ENCODE measurements around the gene DTNB. TPM values are rescaled to one million over a fixed set of nuclear protein-coding genes. Genes with fewer than 3 reads are reported as not detected.
"Not testable (repeated sequence)": the region's sequence is repeated elsewhere in the genome, so short reads cannot be mapped to it uniquely, and the experiment has no call there.

Gene DTNB
- total RNA-seq, result 28.8 and 28.9 TPM in 2 replicates

GRCh38 chr2:25673300-25674076 is at the start of gene DTNB:
TSS of gene DTNB (minus strand) at chr2:25673577. CDS start at chr2:25652660, 20,917 bp downstream.
- Mint-ChIP-seq H3K9me3 (no peaks in the 10 kb centered on the region), H3K27ac (peak within 1 kb of the TSS; percentile 82), H3K4me3 (peak within 1 kb of the TSS; percentile 83), H3K36me3 (ENCODE audit: low read depth) (peaks cover 1% of the 10 kb centered on the region), H3K27me3 (ENCODE audit: insufficient read depth) (peaks cover 26% of the 10 kb centered on the region), H3K4me1 (ENCODE audit: low read depth) (peaks cover 38% of the 10 kb centered on the region)
- intact Hi-C loops (cut with micrococcal nuclease), result loop anchor here (1.0 to 2.0 kb wide), 3 partner anchors 67 to 205 kb away; partner anchors contain the start of gene ASXL2
- peak; percentile 75 for DNase-seq (ENCODE audit: low spot score)

- Mint-ChIP-seq H3K27ac (no peak overlapping the region), H3K4me3 (no peak overlapping the region)
These were observed 48.8 kb upstream of the DTNB start for GRCh38 chr2:25722224-25722623.

GRCh38 chr2:25720575-25720974 is 47.2 kb upstream of the DTNB start:
- Mint-ChIP-seq H3K27ac (no peak overlapping the region), H3K4me1 (ENCODE audit: low read depth) (peaks cover 5% of the 10 kb centered on the region), H3K9me3 (no peaks in the 10 kb centered on the region), H3K27me3 (ENCODE audit: insufficient read depth) (peaks cover 2% of the 10 kb centered on the region), H3K36me3 (ENCODE audit: low read depth) (no peaks in the 10 kb centered on the region), H3K4me3 (no peak overlapping the region)
- intact Hi-C loops (cut with micrococcal nuclease), result no loop called here
- no peak for DNase-seq (ENCODE audit: low spot score)

More at GRCh38 chr2:25722224-25722623, 48.8 kb upstream of the DTNB start:
- Mint-ChIP-seq H3K36me3 (ENCODE audit: low read depth) (no peaks in the 10 kb centered on the region), H3K4me1 (ENCODE audit: low read depth) (peaks cover 5% of the 10 kb centered on the region), H3K27me3 (ENCODE audit: insufficient read depth) (peaks cover 2% of the 10 kb centered on the region), H3K9me3 (no peaks in the 10 kb centered on the region)
- intact Hi-C loops (cut with micrococcal nuclease), result no loop called here
- no peak for DNase-seq (ENCODE audit: low spot score)

GRCh38 chr2:25714740-25715139 is 41.4 kb upstream of the DTNB start:
- intact Hi-C loops (cut with micrococcal nuclease), result no loop called here
- peaks cover 14% of the 10 kb centered on the region for H3K27me3 Mint-ChIP-seq (ENCODE audit: insufficient read depth)
- H3K36me3 Mint-ChIP-seq (ENCODE audit: low read depth), result no peaks in the 10 kb centered on the region
- no peak overlapping the region for H3K27ac Mint-ChIP-seq
- H3K4me3 Mint-ChIP-seq, result no peak overlapping the region
- no peaks in the 10 kb centered on the region for H3K9me3 Mint-ChIP-seq
- no peak for DNase-seq (ENCODE audit: low spot score)
- peaks cover 22% of the 10 kb centered on the region for H3K4me1 Mint-ChIP-seq (ENCODE audit: low read depth)

- H3K4me3 Mint-ChIP-seq, result no peak overlapping the region
- peaks cover 25% of the 10 kb centered on the region for H3K4me1 Mint-ChIP-seq (ENCODE audit: low read depth)
- no peaks in the 10 kb centered on the region for H3K36me3 Mint-ChIP-seq (ENCODE audit: low read depth)
- no peak overlapping the region for H3K27ac Mint-ChIP-seq
- peaks cover 19% of the 10 kb centered on the region for H3K27me3 Mint-ChIP-seq (ENCODE audit: insufficient read depth)
- no peaks in the 10 kb centered on the region for H3K9me3 Mint-ChIP-seq
- no peak for DNase-seq (ENCODE audit: low spot score)
- intact Hi-C loops (cut with micrococcal nuclease), result no loop called here
These were observed 39.1 kb upstream of the DTNB start for GRCh38 chr2:25712455-25712854.

GRCh38 chr2:25711675-25712354 is 38.4 kb upstream of the DTNB start:
- no peak overlapping the region for H3K27ac Mint-ChIP-seq
- H3K4me3 Mint-ChIP-seq, result peak overlapping the region; percentile 19
- H3K36me3 Mint-ChIP-seq (ENCODE audit: low read depth), result no peaks in the 10 kb centered on the region
- H3K9me3 Mint-ChIP-seq, result no peaks in the 10 kb centered on the region
- no peak for DNase-seq (ENCODE audit: low spot score)
- intact Hi-C loops (cut with micrococcal nuclease), result no loop called here
- peaks cover 25% of the 10 kb centered on the region for H3K4me1 Mint-ChIP-seq (ENCODE audit: low read depth)
- peaks cover 19% of the 10 kb centered on the region for H3K27me3 Mint-ChIP-seq (ENCODE audit: insufficient read depth)

GRCh38 chr2:25710750-25711149 is 37.4 kb upstream of the DTNB start:
- H3K36me3 Mint-ChIP-seq (ENCODE audit: low read depth), result no peaks in the 10 kb centered on the region
- H3K27ac Mint-ChIP-seq, result no peak overlapping the region
- no peak overlapping the region for H3K4me3 Mint-ChIP-seq
- H3K9me3 Mint-ChIP-seq, result no peaks in the 10 kb centered on the region
- intact Hi-C loops (cut with micrococcal nuclease), result no loop called here
- peaks cover 19% of the 10 kb centered on the region for H3K27me3 Mint-ChIP-seq (ENCODE audit: insufficient read depth)
- DNase-seq (ENCODE audit: low spot score), result no peak
- H3K4me1 Mint-ChIP-seq (ENCODE audit: low read depth), result peaks cover 25% of the 10 kb centered on the region

- Mint-ChIP-seq H3K27me3 (ENCODE audit: insufficient read depth) (peaks cover 19% of the 10 kb centered on the region), H3K4me3 (no peak overlapping the region), H3K27ac (no peak overlapping the region), H3K36me3 (ENCODE audit: low read depth) (no peaks in the 10 kb centered on the region), H3K4me1 (ENCODE audit: low read depth) (peaks cover 25% of the 10 kb centered on the region), H3K9me3 (no peaks in the 10 kb centered on the region)
- intact Hi-C loops (cut with micrococcal nuclease), result no loop called here
- no peak for DNase-seq (ENCODE audit: low spot score)
These were observed 36.0 kb upstream of the DTNB start for GRCh38 chr2:25709349-25709748.

- H3K4me1 Mint-ChIP-seq (ENCODE audit: low read depth), result peaks cover 25% of the 10 kb centered on the region
- H3K36me3 Mint-ChIP-seq (ENCODE audit: low read depth), result no peaks in the 10 kb centered on the region
- peaks cover 12% of the 10 kb centered on the region for H3K27me3 Mint-ChIP-seq (ENCODE audit: insufficient read depth)
- H3K4me3 Mint-ChIP-seq, result no peak overlapping the region
- intact Hi-C loops (cut with micrococcal nuclease), result no loop called here
- no peak overlapping the region for H3K27ac Mint-ChIP-seq
- no peaks in the 10 kb centered on the region for H3K9me3 Mint-ChIP-seq
- DNase-seq (ENCODE audit: low spot score), result no peak
These were observed 34.7 kb upstream of the DTNB start for GRCh38 chr2:25707927-25708590.

- H3K4me3 Mint-ChIP-seq; intact Hi-C loops (cut with micrococcal nuclease); H3K27me3 Mint-ChIP-seq (ENCODE audit: insufficient read depth); H3K9me3 Mint-ChIP-seq; H3K36me3 Mint-ChIP-seq (ENCODE audit: low read depth); H3K27ac Mint-ChIP-seq; DNase-seq (ENCODE audit: low spot score): not testable (repeated sequence)
- peaks cover 10% of the 10 kb centered on the region for H3K4me1 Mint-ChIP-seq (ENCODE audit: low read depth)
These were observed 32.2 kb upstream of the DTNB start for GRCh38 chr2:25705575-25705974.

- H3K27me3 Mint-ChIP-seq (ENCODE audit: insufficient read depth), result no peaks in the 10 kb centered on the region
- no peak for DNase-seq (ENCODE audit: low spot score)
- no peaks in the 10 kb centered on the region for H3K36me3 Mint-ChIP-seq (ENCODE audit: low read depth)
- H3K27ac Mint-ChIP-seq, result no peak overlapping the region
- H3K4me3 Mint-ChIP-seq, result no peak overlapping the region
- intact Hi-C loops (cut with micrococcal nuclease), result no loop called here
- peaks cover 6% of the 10 kb centered on the region for H3K4me1 Mint-ChIP-seq (ENCODE audit: low read depth)
- H3K9me3 Mint-ChIP-seq, result no peaks in the 10 kb centered on the region
These were observed 28.4 kb upstream of the DTNB start for GRCh38 chr2:25701801-25702200.

- Mint-ChIP-seq H3K36me3 (ENCODE audit: low read depth) (no peaks in the 10 kb centered on the region), H3K4me3 (no peak overlapping the region), H3K27ac (no peak overlapping the region), H3K27me3 (ENCODE audit: insufficient read depth) (no peaks in the 10 kb centered on the region), H3K4me1 (ENCODE audit: low read depth) (peaks cover 6% of the 10 kb centered on the region), H3K9me3 (no peaks in the 10 kb centered on the region)
- intact Hi-C loops (cut with micrococcal nuclease), result loop anchor here (1.0 kb wide), 1 partner anchor 93 kb away; no protein-coding TSS in a partner anchor
- DNase-seq (ENCODE audit: low spot score), result no peak
These were observed 26.9 kb upstream of the DTNB start for GRCh38 chr2:25700221-25700660.

GRCh38 chr2:25699216-25699615 is 25.8 kb upstream of the DTNB start:
- no peak overlapping the region for H3K4me3 Mint-ChIP-seq
- H3K36me3 Mint-ChIP-seq (ENCODE audit: low read depth), result no peaks in the 10 kb centered on the region
- H3K4me1 Mint-ChIP-seq (ENCODE audit: low read depth), result peaks cover 6% of the 10 kb centered on the region
- H3K27me3 Mint-ChIP-seq (ENCODE audit: insufficient read depth), result no peaks in the 10 kb centered on the region
- DNase-seq (ENCODE audit: low spot score), result no peak
- no peaks in the 10 kb centered on the region for H3K9me3 Mint-ChIP-seq
- intact Hi-C loops (cut with micrococcal nuclease), result no loop called here
- H3K27ac Mint-ChIP-seq, result no peak overlapping the region

All from activated T-helper 1 cell treated with anti-CD3 and anti-CD28 coated beads, Interleukin-12 subunit alpha, Interleukin-12 subunit beta, Interleukin-2, Interleukin-4 antibody, amounts not matched to agents 30 ng/mL and 10 ng/mL and 1 ng/mL, durations not matched to agents 14 hours and 24 hours and 36 hours (primary cell).